Head of caudate nucleus (tissue), 42 donors: ENCODE data around the gene TADA2A.
"Not testable (repeated sequence)": the region's sequence is repeated elsewhere in the genome, so short reads cannot be mapped to it uniquely, and the experiment has no call there.

Source experiments
- DNase-seq, 42 donors: peaks; one replicate each; pipeline versions ENCODE4 v3.0.0 to v3.0.0-alpha.2; 2020 to 2021; ENCODE audit warnings: mixed read lengths in 7 of 42
- intact Hi-C: fragments of 100-400 bp; cut with DNase I; formaldehyde crosslinking; loops from one replicate; pipeline ENCODE4 v1.15.0; 2022

Gene TADA2A

DNA sequence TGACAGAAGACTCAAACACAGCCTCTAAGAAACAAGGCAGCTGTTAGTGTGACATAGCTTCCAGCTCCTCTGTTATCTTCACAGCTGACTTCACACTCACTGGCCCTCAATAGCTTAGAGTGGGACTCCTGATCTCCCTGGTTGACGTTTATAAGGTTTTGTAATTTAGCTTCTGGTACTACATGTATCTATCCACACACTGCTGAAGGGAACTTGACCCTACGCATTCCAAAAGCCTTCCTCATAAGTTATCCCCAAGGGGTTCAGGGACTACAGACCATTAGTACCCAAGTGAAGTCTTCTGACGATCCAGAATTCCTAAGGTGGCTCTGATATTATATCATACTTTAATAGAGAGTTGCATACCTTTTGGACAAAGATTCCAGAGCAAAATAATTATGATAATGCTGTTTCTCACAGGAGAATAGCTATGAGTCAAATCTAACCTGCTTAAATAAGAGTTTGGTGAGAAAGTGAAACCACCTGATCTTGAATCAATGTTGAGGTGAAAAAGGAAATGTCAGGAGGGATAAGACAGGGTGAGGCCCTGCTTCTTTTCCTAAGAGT lies 14.6 kb upstream of the TADA2A start:
- DNase-seq: no peak
- intact Hi-C loops: no loop called here

DNA sequence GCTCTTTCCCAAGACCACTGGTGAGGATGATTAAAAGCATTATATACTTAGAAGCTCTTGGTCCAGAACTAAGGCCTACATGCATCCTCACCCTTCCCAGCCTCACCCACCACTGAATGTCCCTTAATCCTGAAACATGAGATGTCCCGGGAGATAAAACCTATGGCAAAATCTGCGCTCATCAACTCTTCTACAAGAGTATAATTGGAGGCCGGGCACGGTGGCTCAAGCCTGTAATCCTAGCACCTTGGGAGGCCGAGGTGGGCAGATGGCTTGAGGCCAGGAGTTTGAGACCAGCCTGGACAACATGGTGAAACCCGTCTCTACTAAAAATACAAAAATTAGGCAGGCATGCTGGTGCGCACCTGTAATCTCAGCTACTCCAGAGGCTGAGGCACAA lies 13.3 kb upstream of the TADA2A start:
- intact Hi-C loops: no loop called here
- DNase-seq: no peak

DNA sequence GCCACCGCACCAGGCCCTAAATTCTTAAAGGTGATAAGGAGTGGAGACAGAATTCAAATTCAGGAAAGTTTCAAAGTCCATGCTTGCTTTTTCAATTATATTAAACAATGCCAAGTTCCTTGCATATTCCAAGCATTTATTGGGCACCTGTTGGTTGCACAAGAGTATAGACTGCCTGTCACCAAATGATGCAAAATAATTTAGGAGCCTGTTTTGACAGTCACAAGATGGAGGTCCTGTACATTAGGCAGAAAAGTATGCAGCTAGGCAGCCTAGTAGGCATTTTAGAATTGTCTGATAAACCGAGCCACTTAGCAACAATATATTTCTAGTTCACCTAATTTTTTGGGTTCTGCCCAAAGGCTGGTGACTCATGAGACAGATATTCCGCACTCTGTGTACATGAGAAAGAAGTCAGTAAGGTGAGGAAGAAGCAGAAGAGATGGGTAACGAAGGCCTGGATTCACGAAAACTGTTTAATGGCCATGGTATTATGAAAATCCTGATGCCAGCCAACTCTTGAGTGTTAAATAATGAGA lies 7.4 kb upstream of the TADA2A start:
- DNase-seq: peak in 6 of 42 donors; percentile 6 to 46 (median 24)
- intact Hi-C loops: no loop called here

DNA sequence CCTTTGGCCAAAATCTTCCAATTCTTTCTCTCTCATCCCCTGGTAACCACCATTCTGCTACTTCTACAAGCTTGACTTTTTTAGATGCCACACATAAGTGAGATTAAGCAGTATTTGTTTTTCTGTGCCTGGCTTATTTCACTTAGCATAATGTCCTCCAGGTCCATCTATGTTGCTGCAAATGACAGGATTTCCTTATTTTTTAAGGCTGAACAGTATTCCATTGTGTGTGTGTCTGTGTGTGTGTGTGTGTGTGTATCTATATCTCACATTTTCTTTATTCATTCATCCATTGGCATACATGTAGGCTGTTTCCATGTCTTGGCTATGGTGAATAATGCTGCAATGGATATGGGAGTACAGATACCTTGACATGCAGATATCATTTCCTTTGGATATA lies 6.2 kb upstream of the TADA2A start:
- DNase-seq: no peak
- intact Hi-C loops: no loop called here

DNA sequence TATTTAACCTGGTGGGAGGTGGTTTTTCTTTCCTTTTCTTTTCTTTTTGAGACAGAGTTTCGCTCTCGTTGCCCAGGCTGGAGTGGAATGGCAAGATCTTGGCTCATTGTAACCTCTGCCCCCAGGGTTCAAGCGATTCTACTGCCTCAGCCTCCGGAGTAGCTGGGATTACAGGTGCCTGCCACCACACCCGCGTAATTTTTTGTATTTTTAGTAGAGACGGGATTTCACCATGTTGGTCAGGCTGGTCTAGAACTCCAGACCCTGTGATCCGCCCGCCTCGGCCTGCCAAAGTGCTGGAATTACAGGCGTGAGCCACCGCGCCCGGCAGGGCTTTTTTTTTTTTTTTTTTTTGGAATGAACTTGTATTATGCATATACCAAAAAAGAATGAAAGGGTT lies 1.2 kb upstream of the TADA2A start:
- peak in 1 of 42 donors; percentile 12 for DNase-seq
- intact Hi-C loops: loop anchor here (5.0 kb wide), 2 partner anchors 33 to 48 kb away; no protein-coding TSS in a partner anchor

DNA sequence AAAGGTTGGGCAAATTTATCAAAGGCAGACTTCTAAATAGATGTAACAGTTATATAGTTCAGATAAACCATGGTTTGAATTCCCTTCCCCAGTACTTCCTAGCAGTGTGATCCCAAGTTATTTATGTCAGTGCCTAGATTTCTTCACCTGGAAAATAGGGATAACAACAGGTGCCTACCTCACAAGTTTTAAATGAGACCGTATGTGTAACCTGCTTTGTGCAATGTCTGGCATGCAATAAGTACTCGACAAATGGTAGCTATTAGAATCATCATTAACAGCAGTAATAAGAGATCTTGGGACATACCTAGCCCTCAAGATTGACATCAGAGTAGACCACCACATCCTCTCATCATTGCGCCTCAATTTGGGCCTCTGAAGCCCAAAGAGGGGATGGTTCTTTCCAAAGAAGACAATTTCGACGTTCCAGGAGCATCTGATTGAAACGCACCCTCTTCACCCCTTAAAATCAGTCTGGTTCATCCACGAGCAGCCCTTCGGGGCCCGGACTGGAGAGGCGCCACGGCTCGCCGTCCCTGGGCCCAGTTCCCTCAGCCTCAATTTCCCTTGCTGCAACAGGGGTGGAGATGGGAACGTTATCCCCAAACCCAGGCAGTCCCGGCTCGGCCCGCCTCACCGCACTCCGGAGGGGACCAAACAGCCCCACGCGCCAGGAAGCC lies 591 bp upstream of the TADA2A start:
- intact Hi-C loops: loop anchor here (5.0 kb wide), 2 partner anchors 34 to 49 kb away; no protein-coding TSS in a partner anchor
- DNase-seq: no peak

DNA sequence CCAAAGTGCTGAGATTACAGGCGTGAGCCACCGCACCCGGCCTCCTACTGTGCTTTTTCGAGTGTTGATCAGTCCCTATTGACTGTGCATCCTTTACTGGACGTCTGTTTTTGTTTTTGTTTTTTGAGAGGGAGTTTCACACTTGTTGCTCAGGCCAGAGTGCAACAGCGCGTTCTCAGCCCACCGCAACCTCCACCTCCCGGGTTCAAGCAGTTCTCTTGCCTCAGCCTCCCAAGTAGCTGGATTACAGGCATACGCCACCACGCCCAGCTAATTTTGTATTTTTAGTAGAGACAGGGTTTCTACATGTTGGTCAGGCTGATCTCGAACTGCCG lies 1.4 kb downstream of the TADA2A start:
- not testable (repeated sequence) for DNase-seq
- intact Hi-C loops: loop anchor here (5.0 kb wide), 2 partner anchors 36 to 51 kb away; no protein-coding TSS in a partner anchor

DNA sequence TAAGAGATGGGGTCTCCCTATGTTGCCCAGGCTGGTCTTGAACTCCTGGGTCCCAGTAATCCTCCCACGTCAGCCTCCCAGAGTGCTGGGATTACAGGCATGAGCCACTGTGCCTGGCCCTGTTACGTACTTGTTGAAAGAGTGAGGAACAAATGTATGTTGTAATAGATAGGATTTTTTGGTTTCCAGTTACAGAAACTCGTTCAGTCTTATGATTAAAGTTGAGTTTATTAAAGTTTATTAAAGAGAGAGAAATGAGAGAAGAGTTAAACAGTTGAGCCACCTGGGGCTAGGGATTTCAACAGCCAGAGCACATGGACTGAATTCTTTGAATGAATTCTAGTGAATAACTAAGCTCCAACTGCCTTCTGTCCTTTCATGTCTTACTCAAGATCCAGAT lies 3.7 kb downstream of the TADA2A start:
- intact Hi-C loops: no loop called here
- DNase-seq: no peak

DNA sequence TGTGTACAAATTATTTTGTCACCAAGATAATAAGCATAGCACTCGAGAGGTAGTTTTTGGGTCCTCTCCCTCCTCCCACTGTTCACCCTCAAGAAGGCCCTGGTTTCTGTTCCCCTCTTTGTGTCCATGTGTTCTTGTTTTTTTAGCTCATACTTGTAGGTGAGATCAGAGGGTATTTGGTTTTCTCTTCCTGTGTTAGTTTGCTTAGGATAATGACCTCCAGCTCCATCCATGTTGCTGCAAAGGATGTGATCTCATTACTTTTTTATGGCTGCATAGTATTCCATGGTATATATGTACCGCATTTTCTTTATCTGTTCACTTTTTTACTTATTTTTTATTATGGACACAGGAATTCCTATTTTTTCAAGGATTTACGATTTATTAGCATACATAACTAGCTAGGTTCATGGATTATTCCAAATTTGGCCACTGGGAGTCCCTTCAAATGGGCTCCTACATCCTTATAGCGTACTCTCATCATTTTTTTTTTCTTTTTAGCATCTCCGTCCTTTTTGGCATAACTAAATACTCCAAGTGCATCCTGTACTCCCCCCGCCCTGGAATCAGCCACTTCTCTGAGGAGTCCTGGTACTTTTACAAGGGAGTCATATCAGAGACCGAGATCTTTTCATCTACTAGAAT lies 7.3 kb downstream of the TADA2A start:
- intact Hi-C loops: no loop called here
- DNase-seq: no peak

DNA sequence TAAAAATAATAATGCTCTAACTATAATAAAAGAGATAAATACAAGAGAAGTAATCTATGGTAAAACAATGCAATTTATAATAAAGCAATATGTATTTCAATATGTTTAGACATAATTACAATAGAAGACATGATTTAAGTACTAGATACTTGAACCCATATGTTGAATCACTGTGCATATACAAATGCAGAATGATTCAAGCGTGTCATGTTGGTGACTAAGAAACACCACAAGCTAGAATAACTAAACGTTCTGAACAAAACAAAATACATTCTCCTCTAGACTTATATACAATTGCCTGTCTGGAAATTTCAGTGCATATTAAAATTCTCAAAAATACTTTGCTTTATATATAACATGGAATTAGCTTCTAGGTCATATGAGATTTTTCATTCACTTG lies 11.2 kb downstream of the TADA2A start:
- intact Hi-C loops: no loop called here

DNA sequence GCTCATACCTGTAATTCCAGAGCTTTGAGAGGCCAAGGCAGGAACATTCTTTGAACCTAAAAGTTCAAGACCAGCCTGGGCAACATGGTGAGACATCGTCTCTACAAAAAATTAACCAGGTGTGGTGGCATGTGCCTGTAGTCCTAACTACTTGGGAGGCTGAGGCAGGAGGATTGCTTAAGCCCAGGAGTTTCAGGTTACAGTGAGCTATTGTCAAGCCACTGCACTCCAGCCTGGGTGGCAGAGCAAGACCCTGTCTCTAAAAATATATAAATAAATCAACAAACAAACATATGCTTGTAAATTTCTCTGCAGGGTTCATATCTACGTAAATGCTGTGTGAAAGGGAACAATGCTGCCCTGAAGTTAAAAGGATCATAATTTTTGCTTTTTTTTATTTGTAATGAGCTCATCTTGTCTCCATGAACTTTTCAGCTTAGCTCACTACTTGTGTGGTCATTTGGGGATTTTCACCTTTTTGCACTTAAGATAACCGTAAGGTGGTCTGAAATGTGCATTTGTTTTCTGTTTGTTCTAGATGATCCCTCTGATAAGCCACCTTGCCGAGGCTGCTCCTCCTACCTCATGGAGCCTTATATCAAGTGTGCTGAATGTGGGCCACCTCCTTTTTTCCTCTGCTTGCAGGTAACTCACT lies 16.4 kb downstream of the TADA2A start:
- intact Hi-C loops: no loop called here
- DNase-seq: peak in 1 of 42 donors; percentile 28

More for the DNA sequence above, 11.2 kb downstream of the TADA2A start:
- no peak for DNase-seq

DNA sequence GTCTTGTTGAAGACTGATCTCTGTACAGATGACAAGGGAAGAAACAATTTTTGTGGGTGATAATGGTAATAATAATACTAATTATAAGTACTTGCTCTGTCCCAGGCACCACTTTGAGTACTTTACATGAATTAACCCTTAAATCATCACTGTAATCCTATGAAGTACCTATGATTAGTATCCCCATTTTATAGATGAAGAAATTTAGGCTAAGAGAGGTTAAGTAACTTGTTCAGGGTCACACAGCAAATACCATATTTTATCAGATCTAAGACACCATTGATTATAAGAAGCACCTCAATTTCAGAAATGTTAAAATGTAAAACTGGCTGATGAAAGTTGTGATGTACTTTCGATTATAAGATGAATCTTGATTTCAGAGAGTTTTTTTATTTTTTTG lies 18.6 kb downstream of the TADA2A start:
- intact Hi-C loops: no loop called here
- DNase-seq: no peak

DNA sequence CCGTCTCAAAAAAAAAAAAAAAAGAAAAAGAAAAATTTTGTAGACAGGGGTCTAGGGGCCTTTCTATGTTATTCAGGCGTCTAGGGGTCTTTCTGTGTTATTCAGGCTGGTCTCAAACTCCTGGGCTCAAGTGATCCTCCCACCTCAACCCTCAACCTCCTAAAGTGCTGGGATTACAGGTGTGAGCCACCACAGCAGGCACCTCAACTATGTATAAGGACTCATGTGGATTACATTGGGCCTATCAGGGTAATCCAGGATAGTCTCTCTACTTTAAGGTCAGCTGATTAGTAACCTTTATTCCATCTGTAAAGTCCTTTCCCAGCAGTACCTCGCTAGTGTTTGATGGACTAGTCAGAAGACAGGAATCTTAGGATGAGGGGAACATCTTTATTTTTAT lies 22.4 kb downstream of the TADA2A start:
- intact Hi-C loops: no loop called here
- DNase-seq: no peak

DNA sequence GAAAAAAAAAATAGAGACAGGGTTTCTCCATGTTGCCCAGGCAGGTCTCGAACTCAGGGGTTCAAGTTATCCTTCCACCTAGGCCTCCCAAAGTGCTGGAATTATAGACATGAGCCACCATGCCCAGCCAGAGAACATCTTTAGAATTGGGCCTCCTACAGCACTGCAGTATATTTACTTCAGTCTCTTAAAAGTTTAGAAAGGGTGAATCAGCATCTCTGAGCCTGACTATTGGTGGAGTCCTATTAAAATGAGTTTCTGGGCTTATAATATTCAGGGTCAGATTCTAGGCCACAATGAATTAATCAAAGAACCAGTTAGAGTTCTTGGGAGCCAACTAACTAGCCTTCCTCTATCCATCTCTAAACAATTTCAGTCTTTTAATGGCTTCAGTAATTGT lies 22.8 kb downstream of the TADA2A start:
- intact Hi-C loops: no loop called here
- peak in 1 of 42 donors; percentile 26 for DNase-seq

DNA sequence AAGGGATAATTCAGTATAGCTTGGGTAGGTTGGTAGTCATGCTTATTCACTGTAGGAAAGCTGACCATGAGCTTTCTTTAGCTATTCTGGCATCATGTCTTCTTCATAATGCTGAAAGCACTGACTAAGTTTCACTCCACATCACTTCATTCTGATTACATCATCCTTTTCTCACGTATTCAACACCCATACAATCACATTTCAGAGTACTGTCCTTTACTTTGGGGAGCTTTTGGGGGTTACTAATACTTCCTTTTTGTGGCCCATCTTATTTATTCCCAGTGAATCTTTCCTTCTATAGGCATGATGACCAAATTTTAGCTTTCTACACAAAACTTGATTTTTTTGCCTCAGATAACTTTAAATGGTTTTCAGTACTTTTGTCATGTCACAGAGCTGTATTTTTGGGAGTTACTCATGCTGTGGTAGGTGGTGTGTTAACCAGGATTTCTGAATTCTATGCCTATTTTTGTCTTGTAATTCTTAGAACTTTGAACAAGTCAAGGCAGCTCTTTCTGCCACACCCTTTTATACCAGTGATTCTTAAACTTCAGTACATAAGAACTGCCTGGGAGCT lies 23.5 kb downstream of the TADA2A start:
- DNase-seq: peak in 3 of 42 donors; percentile 12 to 36 (median 15)
- intact Hi-C loops: no loop called here

DNA sequence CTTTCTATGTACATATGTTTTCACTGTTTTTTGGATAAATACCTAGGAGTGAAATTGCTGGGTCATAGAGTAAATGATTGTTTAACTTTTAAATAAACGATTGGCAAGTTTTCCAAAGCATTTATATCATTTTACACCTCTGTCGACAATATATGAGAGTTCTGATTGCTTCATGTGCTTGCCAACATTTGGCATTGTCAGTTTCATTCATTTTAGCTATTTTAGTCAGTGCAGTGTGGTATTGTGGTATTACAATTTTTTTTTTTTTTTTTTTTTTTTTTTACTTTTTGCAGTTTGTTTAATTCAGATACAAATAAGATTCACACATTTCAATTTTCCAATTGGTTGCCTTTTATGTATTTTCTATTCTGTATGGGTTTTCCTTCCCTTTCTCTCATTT lies 26.0 kb downstream of the TADA2A start:
- intact Hi-C loops: no loop called here
- no peak for DNase-seq

DNA sequence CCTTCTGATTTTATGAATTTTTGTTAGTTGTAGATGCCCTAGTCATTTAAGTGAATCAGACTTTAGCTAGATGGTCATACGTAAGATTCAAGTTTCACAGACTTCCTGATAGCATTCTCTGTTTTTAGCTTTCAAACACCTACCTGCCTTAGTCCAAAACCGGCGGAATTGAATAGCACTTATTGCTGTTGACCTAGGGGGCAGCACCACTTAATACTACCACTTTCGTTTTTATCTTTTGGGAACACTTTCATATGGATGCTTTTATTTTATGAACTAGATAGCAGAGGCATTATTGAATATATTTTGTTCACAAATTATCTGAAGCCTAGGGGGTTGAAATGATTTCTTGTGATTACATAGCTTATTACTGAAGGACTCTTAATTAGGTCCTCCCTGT lies 31.5 kb downstream of the TADA2A start:
- intact Hi-C loops: no loop called here

DNA sequence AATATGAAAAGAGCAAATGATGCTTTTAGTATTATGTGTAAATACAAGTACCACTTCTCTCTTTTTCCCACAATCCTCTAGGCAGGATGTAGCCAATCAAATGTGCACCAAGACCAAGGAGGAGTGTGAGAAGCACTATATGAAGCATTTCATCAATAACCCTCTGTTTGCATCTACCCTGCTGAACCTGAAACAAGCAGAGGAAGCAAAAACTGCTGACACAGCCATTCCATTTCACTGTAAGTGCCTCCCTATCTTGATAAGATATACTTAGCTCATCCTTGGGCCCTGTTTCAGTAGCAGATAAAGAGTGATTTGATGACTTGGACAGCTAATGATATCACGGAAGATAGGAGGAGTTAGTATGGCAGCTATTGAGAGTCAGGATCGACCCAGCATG lies 33.7 kb downstream of the TADA2A start:
- no peak for DNase-seq
- intact Hi-C loops: no loop called here

More for the DNA sequence above, 31.5 kb downstream of the TADA2A start:
- DNase-seq: peak in 1 of 42 donors; percentile 29

DNA sequence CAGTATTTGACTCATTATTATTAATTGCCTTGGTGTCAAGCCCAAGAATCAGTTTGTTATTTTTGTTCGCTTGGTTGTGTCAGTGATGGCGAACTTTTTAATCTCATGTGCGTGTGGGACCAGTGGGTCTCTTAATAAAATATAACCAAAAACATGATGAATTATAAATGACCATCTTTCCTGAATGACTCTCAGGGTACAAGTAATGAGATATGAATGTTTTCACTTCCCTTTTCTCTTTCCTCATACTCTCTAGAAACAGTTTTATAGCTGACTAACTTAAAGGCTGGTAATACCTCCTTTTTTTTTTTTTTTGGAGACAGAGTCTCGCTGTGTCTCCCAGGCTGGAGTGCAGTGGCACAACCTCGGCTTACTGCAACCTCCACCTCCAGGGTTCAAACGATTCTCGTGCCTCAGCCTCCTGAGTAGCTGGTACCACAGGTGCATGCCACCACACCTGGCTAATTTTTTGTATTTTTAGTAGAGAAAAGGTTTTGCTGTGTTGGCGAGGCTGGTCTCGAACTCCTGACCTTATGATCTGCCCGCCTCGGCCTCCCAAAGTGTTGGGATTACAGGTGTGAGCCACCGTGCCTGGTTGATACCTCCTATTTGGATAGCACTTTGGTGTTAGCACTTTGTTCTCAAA lies 34.8 kb downstream of the TADA2A start:
- not testable (repeated sequence) for DNase-seq

More for the DNA sequence above, 34.8 kb downstream of the TADA2A start:
- intact Hi-C loops: not testable (repeated sequence)
